Right lobe of liver (tissue), 4 donors: ENCODE results near the gene GPATCH4.

Experiments used
- POLR2A ChIP-seq: fragments of 450-650 bp; IDR thresholded peaks from one replicate; pipeline ENCODE4 v1.6.1; 2017; ENCODE audit warnings: antibody characterized with exemption, mild to moderate bottlenecking
- TF ChIP-seq, protein P1 (sequence below), 4 donors: fragments of 200-600 bp in 3 of 4; fragments of 450-650 bp in 1 of 4; IDR thresholded peaks; one replicate each; pipeline versions ENCODE4 v1.5.1 to v1.8.0; 2016 to 2022; ENCODE audit warnings: antibody characterized with exemption in 4 of 4, mild to moderate bottlenecking in 2 of 4
- donor health status: DM: no; HTN: no; CAD: no.
- donor health status: DM: no; HTN: no; CAD: no.
- donor health status: DM: no; HTN: yes; CAD: no.

DNA sequence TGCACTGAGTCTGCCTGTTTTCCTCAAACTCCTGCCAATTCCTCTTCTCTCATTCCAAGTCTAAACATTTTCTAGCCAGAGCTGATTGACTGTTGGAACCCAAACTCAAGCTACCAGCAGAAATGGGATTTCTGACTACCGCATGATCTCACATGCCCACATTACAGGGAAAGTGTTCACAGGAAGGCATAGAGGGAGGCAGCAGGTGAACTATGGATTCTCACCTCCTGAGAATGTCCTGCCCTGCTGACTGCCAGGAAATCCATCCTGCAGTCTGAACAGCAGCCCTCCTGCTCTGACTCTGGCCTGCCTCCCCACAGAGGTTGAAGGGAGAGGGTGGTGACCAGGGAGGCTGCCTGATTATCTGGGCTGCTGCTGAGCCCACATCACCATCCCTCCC, 51.4 kb downstream of the GPATCH4 start:
- TF ChIP-seq, protein P1, sequence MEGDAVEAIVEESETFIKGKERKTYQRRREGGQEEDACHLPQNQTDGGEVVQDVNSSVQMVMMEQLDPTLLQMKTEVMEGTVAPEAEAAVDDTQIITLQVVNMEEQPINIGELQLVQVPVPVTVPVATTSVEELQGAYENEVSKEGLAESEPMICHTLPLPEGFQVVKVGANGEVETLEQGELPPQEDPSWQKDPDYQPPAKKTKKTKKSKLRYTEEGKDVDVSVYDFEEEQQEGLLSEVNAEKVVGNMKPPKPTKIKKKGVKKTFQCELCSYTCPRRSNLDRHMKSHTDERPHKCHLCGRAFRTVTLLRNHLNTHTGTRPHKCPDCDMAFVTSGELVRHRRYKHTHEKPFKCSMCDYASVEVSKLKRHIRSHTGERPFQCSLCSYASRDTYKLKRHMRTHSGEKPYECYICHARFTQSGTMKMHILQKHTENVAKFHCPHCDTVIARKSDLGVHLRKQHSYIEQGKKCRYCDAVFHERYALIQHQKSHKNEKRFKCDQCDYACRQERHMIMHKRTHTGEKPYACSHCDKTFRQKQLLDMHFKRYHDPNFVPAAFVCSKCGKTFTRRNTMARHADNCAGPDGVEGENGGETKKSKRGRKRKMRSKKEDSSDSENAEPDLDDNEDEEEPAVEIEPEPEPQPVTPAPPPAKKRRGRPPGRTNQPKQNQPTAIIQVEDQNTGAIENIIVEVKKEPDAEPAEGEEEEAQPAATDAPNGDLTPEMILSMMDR (IDR thresholded peaks at IDR 0.05) = no peak
- TF ChIP-seq POLR2A = no peak
